GM12878 (cell line): ENCODE results near the gene RORC. TPM values are rescaled to one million over a fixed set of nuclear protein-coding genes. Genes with fewer than 3 reads are reported as not detected.

Source experiments
- BCLAF1 ChIP-seq: fragments of 450-650 bp; IDR thresholded peaks from 2 replicates; pipeline ENCODE4 v1.6.1; 2017; ENCODE audit warnings: antibody characterized with exemption, mild to moderate bottlenecking, moderate library complexity
- DPF2 ChIP-seq: fragments of 450-650 bp; IDR thresholded peaks from 2 replicates; pipeline ENCODE4 v1.6.1; 2017; ENCODE audit warnings: mild to moderate bottlenecking
- E2F8 ChIP-seq: fragments of 450-650 bp; IDR thresholded peaks from 2 replicates; pipeline ENCODE4 v1.6.1; 2018; ENCODE audit warnings: mild to moderate bottlenecking, low read depth, moderate library complexity; ENCODE audit not compliant: partially characterized antibody
- IKZF1 ChIP-seq: fragments of 450-650 bp; conservative IDR thresholded peaks from 2 replicates; pipeline ENCODE4 v1.6.1; 2017; ENCODE audit warnings: antibody characterized with exemption, mild to moderate bottlenecking
- LARP7 ChIP-seq: fragments of 450-650 bp; IDR thresholded peaks from 2 replicates; pipeline ENCODE4 v1.6.1; 2017; ENCODE audit warnings: mild to moderate bottlenecking
- NFIC ChIP-seq: IDR thresholded peaks from 2 replicates; pipeline ENCODE4 v1.6.1; 2012; ENCODE audit warnings: low read depth, mild to moderate bottlenecking, inconsistent platforms, low read length, moderate library complexity
- SMARCA5 ChIP-seq: fragments of 450-650 bp; IDR thresholded peaks from 2 replicates; pipeline ENCODE4 v1.6.1; 2017; ENCODE audit warnings: mild to moderate bottlenecking
- SUZ12 ChIP-seq: fragments of 200-600 bp; sonication (generic); IDR thresholded peaks from one replicate; pipeline ENCODE4 v1.6.1; 2018; ENCODE audit warnings: antibody characterized with exemption, mild to moderate bottlenecking; ENCODE audit not compliant: unreplicated experiment
- TCF7 ChIP-seq: IDR thresholded peaks from 2 replicates; pipeline ENCODE4 v1.6.1; 2014; ENCODE audit warnings: antibody characterized with exemption, borderline replicate concordance
- ZNF687 ChIP-seq: fragments of 450-650 bp; IDR thresholded peaks from 2 replicates; pipeline ENCODE4 v1.6.1; 2017; ENCODE audit warnings: mild to moderate bottlenecking, moderate library complexity
- polyA plus RNA-seq, 11 experiments: library from polyadenylated mRNA; depleted of rRNA in 4 of 11; unstranded in 6 of 11; stranded (reverse) in 5 of 11; fragments of >200 nt; fragmentation: Nextera tagmentation in 4 of 11; fragmentation: Illumina TruSeq in 1 of 11; extraction: Ambion mirVana in 4 of 11; extraction: Trizol in 1 of 11; gene quantifications; 1 replicate in 1 of 11; 2 replicates in 10 of 11; pipeline versions ENCODE4 v1.2.1 to v1.2.3, GENCODE V29; 2011 to 2016; ENCODE audit warnings: inconsistent platforms in 2 of 11, missing spikeins in 2 of 11, low read depth in 1 of 11
- total RNA-seq, 4 experiments: library from RNA; depleted of rRNA in 3 of 4; stranded (reverse); fragments of >200 nt in 3 of 4; fragmentation: Illumina TruSeq in 1 of 4; extraction: Trizol in 1 of 4; gene quantifications; 2 replicates each; pipeline versions ENCODE4 v1.2.1 to v1.2.3, GENCODE V29; 2013 to 2021

RORC gene
- total and polyA plus RNA-seq, 10 of the 15 experiments (the other 5 are each of a cell fraction or from before 2014, with no cell fraction given), result not detected

GRCh38 chr1:151838222-151839081 lies 6.8 kb upstream of the RORC start (continued):
- TF ChIP-seq E2F8 (no peak), SMARCA5 (0 out of 2 replicates have a peak, but pooled peaks have one; percentile 30), SUZ12 (peak; percentile 76), ZNF687 (peak; percentile 88), BCLAF1 (0 out of 2 replicates have a peak, but pooled peaks have one; percentile 27), TCF7 (no peak), LARP7 (peak; percentile 56), DPF2 (peak; percentile 89), NFIC (no peak), IKZF1 (peak; percentile 93)
